RWPE2 (cell line): ENCODE measurements around the gene PACS1.

Source experiments
- ATAC-seq: fragments of 200-7000 bp; cut with Tn5 transposase; 3 replicates; pipeline ENCODE4 v1.9.1; 2021; ENCODE audit warnings: low read depth
- DNase-seq: peaks from one replicate; pipeline ENCODE4 v3.0.0-alpha.2; 2020; ENCODE audit warnings: low spot score
- H3K27ac ChIP-seq: fragments of 450-650 bp; 2 replicates; pipeline ENCODE4 v1.5.1; 2017; ENCODE audit warnings: mild to moderate bottlenecking; ENCODE audit not compliant: poor library complexity, severe bottlenecking
- H3K27me3 ChIP-seq: fragments of 250-450 bp; sonication (Bioruptor Pico); 2 replicates; pipeline ENCODE4 v1.5.1; 2021; ENCODE audit warnings: mild to moderate bottlenecking, moderate library complexity; ENCODE audit not compliant: insufficient read depth, poor library complexity, severe bottlenecking
- H3K36me3 ChIP-seq: fragments of 250-450 bp; sonication (Bioruptor Pico); 2 replicates; pipeline ENCODE4 v1.5.1; 2020; ENCODE audit warnings: low read depth, mild to moderate bottlenecking, moderate library complexity
- H3K4me1 ChIP-seq: fragments of 250-450 bp; sonication (Bioruptor Pico); 2 replicates; pipeline ENCODE4 v1.5.1; 2021; ENCODE audit warnings: mild to moderate bottlenecking, moderate library complexity; ENCODE audit not compliant: insufficient read depth, poor library complexity, severe bottlenecking
- H3K4me3 ChIP-seq: fragments of 250-450 bp; sonication (Bioruptor Pico); 2 replicates; pipeline ENCODE4 v1.5.1; 2021; ENCODE audit warnings: mild to moderate bottlenecking, moderate library complexity; ENCODE audit not compliant: severe bottlenecking
- H3K9me3 ChIP-seq: fragments of 250-450 bp; sonication (Bioruptor Pico); 2 replicates; pipeline ENCODE4 v1.5.1; 2021; ENCODE audit warnings: mild to moderate bottlenecking, moderate library complexity; ENCODE audit not compliant: severe bottlenecking
- TF ChIP-seq, protein P1 (sequence below): fragments of 450-650 bp; IDR thresholded peaks from one replicate; pipeline ENCODE4 v1.5.1; 2017; ENCODE audit warnings: mild to moderate bottlenecking, moderate library complexity; ENCODE audit not compliant: poor library complexity, severe bottlenecking

PACS1 gene

DNA sequence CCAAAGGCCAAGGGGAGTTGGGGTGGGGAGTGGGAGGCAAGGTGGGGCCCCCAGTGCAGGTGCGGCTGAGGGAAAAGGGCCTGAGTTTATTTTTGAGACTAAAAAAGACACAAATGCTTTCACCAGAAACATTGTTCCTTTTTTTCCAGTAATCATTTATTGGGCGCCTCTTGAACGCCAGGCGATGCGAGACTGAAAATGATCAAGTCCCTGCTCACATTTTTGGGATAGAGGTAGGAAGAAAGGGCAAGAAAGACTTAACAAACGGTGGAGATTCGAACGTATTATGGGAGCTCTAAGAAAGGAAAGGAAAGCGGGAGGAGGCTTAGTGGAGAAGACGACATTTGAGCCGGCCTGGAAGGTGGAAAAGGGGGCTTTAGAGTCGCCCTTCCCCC, 18.7 kb upstream of the PACS1 start:
- peak overlapping the region; percentile 71 for H3K27ac ChIP-seq
- H3K36me3 ChIP-seq, result peaks cover 37% of the 10 kb centered on the region
- no peaks in the 10 kb centered on the region for H3K9me3 ChIP-seq
- peaks cover 14% of the 10 kb centered on the region for H3K4me1 ChIP-seq
- no peak for ATAC-seq
- no peaks in the 10 kb centered on the region for H3K27me3 ChIP-seq
- DNase-seq, result no peak
- TF ChIP-seq, protein P1, sequence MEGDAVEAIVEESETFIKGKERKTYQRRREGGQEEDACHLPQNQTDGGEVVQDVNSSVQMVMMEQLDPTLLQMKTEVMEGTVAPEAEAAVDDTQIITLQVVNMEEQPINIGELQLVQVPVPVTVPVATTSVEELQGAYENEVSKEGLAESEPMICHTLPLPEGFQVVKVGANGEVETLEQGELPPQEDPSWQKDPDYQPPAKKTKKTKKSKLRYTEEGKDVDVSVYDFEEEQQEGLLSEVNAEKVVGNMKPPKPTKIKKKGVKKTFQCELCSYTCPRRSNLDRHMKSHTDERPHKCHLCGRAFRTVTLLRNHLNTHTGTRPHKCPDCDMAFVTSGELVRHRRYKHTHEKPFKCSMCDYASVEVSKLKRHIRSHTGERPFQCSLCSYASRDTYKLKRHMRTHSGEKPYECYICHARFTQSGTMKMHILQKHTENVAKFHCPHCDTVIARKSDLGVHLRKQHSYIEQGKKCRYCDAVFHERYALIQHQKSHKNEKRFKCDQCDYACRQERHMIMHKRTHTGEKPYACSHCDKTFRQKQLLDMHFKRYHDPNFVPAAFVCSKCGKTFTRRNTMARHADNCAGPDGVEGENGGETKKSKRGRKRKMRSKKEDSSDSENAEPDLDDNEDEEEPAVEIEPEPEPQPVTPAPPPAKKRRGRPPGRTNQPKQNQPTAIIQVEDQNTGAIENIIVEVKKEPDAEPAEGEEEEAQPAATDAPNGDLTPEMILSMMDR, result no peak
- H3K4me3 ChIP-seq, result peak overlapping the region; percentile 88

DNA sequence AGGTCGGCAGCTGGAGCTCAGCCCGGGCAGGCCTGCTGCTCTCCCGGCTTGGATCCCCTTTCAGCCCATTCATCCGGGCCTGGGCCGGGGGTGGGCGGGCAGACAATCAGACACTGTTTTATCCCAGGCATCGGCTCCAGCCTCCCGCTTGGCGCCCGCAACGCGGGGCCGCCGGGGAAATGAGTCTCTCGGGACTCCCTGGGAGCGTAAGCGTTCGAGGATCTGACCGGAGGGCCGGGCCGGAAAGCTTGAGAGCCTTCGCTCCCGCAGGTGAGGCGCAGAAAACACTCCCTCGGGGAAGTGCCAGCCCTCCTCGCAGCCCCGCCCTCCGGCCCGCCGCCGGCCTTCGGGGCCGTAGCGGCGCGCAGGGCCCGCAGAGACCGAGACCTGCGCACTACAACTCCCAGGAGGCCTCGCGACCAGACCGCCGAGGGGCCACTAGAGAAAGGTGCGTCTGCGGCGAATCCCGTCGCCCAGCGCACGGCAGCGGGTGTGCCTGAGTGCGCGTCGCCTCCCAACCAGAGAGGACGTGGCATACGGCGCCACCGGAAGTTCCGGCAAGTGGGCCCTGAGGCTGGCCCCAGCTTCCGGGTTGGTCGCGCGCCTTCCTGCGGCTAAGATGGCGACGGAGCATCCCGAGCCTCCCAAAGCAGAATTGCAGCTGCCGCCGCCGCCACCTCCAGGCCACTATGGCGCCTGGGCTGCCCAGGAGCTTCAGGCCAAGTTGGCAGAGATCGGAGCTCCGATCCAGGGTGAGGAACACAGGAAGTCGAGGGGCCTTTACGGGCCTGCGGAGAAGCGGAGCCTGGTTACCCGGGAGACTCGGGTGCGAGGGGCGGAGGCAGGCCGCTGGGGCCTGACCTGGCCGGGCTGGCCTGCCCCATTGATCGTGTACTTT, 18.1 kb upstream of the PACS1 start, which contains the start of gene SF3B2:
TSS of gene SF3B2 (plus strand) at position 599 of the 898 bp plus-strand sequence. CDS start at position 620, 21 bp downstream.
- TF ChIP-seq, protein P1, result no peak
- Histone ChIP-seq H3K27ac (peak within 1 kb of the TSS; percentile 71), H3K9me3 (no peaks in the 10 kb centered on the region), H3K4me3 (peak within 1 kb of the TSS; percentile 88), H3K4me1 (peaks cover 14% of the 10 kb centered on the region), H3K27me3 (no peaks in the 10 kb centered on the region), H3K36me3 (peaks cover 44% of the 10 kb centered on the region)
- ATAC-seq (peak; percentile 97), DNase-seq (peak; percentile 99)

DNA sequence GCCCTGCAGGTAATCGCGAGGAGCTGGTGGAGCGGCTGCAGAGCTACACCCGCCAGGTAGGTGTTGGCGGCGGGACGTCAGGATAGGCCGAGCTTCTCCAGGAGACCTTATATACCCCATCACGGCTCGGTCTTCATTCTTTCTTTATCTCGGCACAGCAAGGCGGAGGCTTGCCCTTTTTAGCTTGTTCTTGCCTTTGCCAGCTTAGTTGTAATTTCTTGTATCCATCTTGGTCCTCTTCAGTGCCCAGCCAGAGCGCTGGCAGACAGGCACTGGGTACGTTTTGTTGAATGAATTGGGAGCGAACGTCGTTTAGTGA, 17.4 kb upstream of the PACS1 start:
- H3K36me3 ChIP-seq, result peaks cover 50% of the 10 kb centered on the region
- no peaks in the 10 kb centered on the region for H3K27me3 ChIP-seq
- TF ChIP-seq, protein P1, result no peak
- DNase-seq (no peak), ATAC-seq (no peak)
- H3K27ac ChIP-seq, result peak overlapping the region; percentile 71
- H3K4me1 ChIP-seq, result peaks cover 14% of the 10 kb centered on the region
- peak overlapping the region; percentile 88 for H3K4me3 ChIP-seq
- no peaks in the 10 kb centered on the region for H3K9me3 ChIP-seq

DNA sequence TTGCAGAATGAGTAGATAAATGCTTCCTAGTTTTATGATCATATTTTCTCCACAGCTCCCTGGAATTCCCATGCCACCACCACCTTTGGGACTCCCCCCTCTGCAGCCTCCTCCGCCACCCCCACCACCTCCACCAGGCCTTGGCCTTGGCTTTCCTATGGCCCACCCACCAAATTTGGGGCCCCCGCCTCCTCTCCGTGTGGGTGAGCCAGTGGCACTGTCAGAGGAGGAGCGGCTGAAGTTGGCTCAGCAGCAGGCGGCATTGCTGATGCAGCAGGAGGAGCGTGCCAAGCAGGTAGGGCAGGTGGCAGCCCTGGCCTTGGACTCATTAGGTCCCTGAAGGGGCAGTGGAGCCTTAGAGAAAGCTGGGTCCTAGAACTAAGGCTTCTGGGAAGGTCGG, 15.1 kb upstream of the PACS1 start:
- no peaks in the 10 kb centered on the region for H3K9me3 ChIP-seq
- TF ChIP-seq, protein P1, result no peak
- DNase-seq (no peak), ATAC-seq (no peak)
- H3K36me3 ChIP-seq, result peaks cover 74% of the 10 kb centered on the region
- no peak overlapping the region for H3K27ac ChIP-seq
- no peaks in the 10 kb centered on the region for H3K27me3 ChIP-seq
- H3K4me1 ChIP-seq, result peaks cover 14% of the 10 kb centered on the region
- H3K4me3 ChIP-seq, result no peak overlapping the region

DNA sequence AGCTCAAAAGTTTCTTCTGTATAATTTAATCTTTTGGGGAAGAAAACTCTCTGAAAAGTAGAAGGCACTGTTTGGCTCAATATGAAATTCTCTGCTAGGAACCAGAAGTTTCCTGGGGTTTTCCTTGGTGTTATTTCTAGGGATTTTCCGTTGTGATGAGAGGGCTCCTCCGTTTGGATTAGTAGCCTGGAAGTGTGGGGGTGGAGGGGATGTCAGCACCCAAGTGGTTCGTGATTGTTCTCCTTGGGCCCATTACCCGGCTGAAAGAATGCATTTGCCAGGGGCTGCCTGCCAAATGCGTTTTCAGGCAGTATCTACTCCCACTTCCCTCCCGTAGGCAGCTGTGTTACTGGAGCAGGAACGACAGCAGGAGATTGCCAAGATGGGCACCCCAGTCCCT, 13.6 kb upstream of the PACS1 start:
- no peak overlapping the region for H3K4me3 ChIP-seq
- DNase-seq, result no peak
- no peaks in the 10 kb centered on the region for H3K9me3 ChIP-seq
- H3K4me1 ChIP-seq, result peaks cover 5% of the 10 kb centered on the region
- no peak for ATAC-seq
- H3K36me3 ChIP-seq, result peaks cover 89% of the 10 kb centered on the region
- no peak overlapping the region for H3K27ac ChIP-seq
- H3K27me3 ChIP-seq, result no peaks in the 10 kb centered on the region
- TF ChIP-seq, protein P1, result no peak
